Measurements from ENCODE around the gene CCDC30.

CCDC30 gene

DNA sequence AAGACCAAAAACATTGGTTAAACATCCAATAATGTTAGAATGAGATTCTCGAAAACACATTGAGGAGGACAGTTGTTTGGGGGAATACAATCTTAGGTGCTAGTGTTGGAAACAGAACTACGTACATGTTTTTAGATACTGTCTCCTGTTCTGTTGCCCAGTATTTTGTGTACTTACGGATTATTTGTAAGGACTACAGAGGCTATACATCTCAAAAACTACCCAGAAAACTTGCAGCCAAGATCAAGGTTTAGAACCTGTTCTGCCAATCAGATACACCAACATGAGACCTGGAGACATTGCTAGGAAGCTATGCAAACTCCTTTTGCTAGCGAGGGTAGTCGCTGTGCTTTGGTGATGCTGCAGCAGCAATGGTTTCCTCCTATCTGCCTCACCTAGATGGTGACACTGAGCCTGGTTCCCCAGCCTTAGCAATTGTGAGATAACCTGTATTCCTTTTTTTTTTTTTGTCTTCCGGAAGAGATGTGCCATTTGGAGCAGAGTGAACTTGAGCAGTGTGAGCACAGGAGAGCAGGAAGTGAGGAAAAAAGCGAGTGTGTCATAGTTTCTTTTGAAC is 240.9 kb downstream of the CCDC30 start:
- DNase-seq: no peak
